Fibroblast of lung (primary cell): ENCODE measurements around the gene KCTD10. TPM values are rescaled to one million over a fixed set of nuclear protein-coding genes. Genes with fewer than 3 reads are reported as not detected.

Experiments used
- DNase-seq, 2 donors: peaks; one replicate each; pipeline versions ENCODE4 v3.0.0 to v3.0.0-alpha.2; 2010; ENCODE audit warnings: low read depth in 2 of 2
- H2AFZ ChIP-seq: 2 replicates; pipeline ENCODE4 v1.5.1; 2012; ENCODE audit warnings: low read length, control low read depth, inconsistent platforms
- H3K27ac ChIP-seq: 2 replicates; pipeline ENCODE4 v1.5.1; 2011; ENCODE audit warnings: low read length, control low read depth; ENCODE audit not compliant: insufficient read depth
- H3K27me3 ChIP-seq: 2 replicates; pipeline ENCODE4 v1.5.1; 2011; ENCODE audit warnings: mild to moderate bottlenecking, low read length; ENCODE audit not compliant: control insufficient read depth, insufficient read depth
- H3K36me3 ChIP-seq: 2 replicates; pipeline ENCODE4 v1.5.1; 2011; ENCODE audit warnings: low read length; ENCODE audit not compliant: control insufficient read depth, insufficient read depth
- H3K4me1 ChIP-seq: 2 replicates; pipeline ENCODE4 v1.5.1; 2011; ENCODE audit warnings: low read length; ENCODE audit not compliant: control insufficient read depth, insufficient read depth; ENCODE audit errors: extremely low read depth
- H3K4me2 ChIP-seq: 2 replicates; pipeline ENCODE4 v1.5.1; 2011; ENCODE audit warnings: low read length, control low read depth; ENCODE audit not compliant: insufficient read depth; ENCODE audit errors: extremely low read depth
- H3K4me3 ChIP-seq, 4 experiments: fragments of 200-600 bp in 1 of 4; sonication (generic) in 1 of 4; replicated peaks in 1 of 4; 2 replicates each; pipeline ENCODE4 v1.5.1; 2011 to 2016; ENCODE audit warnings: low read length in 4 of 4, low read depth in 3 of 4, mild to moderate bottlenecking in 3 of 4, control low read depth in 2 of 4, inconsistent platforms in 1 of 4, mixed read lengths in 1 of 4; ENCODE audit not compliant: insufficient read depth in 1 of 4; ENCODE audit errors: control extremely low read depth in 1 of 4
- H3K79me2 ChIP-seq: 2 replicates; pipeline ENCODE4 v1.5.1; 2012; ENCODE audit warnings: mild to moderate bottlenecking, low read length, inconsistent platforms; ENCODE audit not compliant: control insufficient read depth, insufficient read depth
- H3K9ac ChIP-seq: 2 replicates; pipeline ENCODE4 v1.5.1; 2011; ENCODE audit warnings: mild to moderate bottlenecking, low read length, control low read depth; ENCODE audit not compliant: insufficient read depth
- H3K9me3 ChIP-seq: 2 replicates; pipeline ENCODE4 v1.5.1; 2012; ENCODE audit warnings: low read depth, low read length; ENCODE audit not compliant: control insufficient read depth, insufficient read depth
- H4K20me1 ChIP-seq: 2 replicates; pipeline ENCODE4 v1.5.1; 2011; ENCODE audit warnings: low read length; ENCODE audit not compliant: control insufficient read depth, insufficient read depth; ENCODE audit errors: extremely low read depth
- CTCF ChIP-seq, 2 donors: IDR thresholded peaks in 1 of 2; conservative IDR thresholded peaks in 1 of 2; 1 replicate in 1 of 2; 2 replicates in 1 of 2; pipeline ENCODE4 v1.5.1; 2011 to 2012; ENCODE audit warnings: low read length in 2 of 2, control low read depth in 1 of 2, inconsistent platforms in 1 of 2, low read depth in 1 of 2, mild to moderate bottlenecking in 1 of 2
- EZH2 ChIP-seq: IDR thresholded peaks from 2 replicates; pipeline ENCODE4 v1.5.1; 2012; ENCODE audit warnings: low read length, control low read depth, mild to moderate bottlenecking; ENCODE audit errors: missing control alignments
- polyA plus RNA-seq, 2 donors: library from polyadenylated mRNA; depleted of rRNA in 1 of 2; stranded (reverse) in 1 of 2; unstranded in 1 of 2; fragments of >200 nt; gene quantifications; 2 replicates each; pipeline ENCODE4 v1.2.1, GENCODE V29; 2011 to 2012; ENCODE audit warnings: missing spikeins in 1 of 2
- total RNA-seq: library from RNA; depleted of rRNA; stranded (reverse); fragments of >200 nt; gene quantifications from 2 replicates; pipeline ENCODE4 v1.2.1, GENCODE V29; 2014

Gene KCTD10
- total and polyA plus RNA-seq, 2 donors (not counting 1 experiment from before 2014, with no cell fraction given), result 106 to 190 TPM

GRCh38 chr12:109517619-109518018, 40.5 kb upstream of the KCTD10 start:
- DNase-seq, result no peak
- Histone ChIP-seq H3K9me3 (no peaks in the 10 kb centered on the region), H3K4me1 (peaks cover 7% of the 10 kb centered on the region), H3K36me3 (peaks cover 21% of the 10 kb centered on the region), H4K20me1 (no peaks in the 10 kb centered on the region), H3K79me2 (no peaks in the 10 kb centered on the region), H3K4me3 (no peak overlapping the region), H2AFZ (no peak overlapping the region), H3K27ac (no peak overlapping the region), H3K9ac (no peak overlapping the region), H3K4me2 (no peak overlapping the region), H3K27me3 (no peaks in the 10 kb centered on the region)
- TF ChIP-seq CTCF (conservative IDR thresholded peaks at IDR 0.05 in 1 of 2, IDR thresholded peaks at IDR 0.05 in 1 of 2; ENCODE audit: low read depth in 1 of 2, low read length in 2 of 2), result no peak
- no peak for TF ChIP-seq EZH2

- TF ChIP-seq CTCF (conservative IDR thresholded peaks at IDR 0.05 in 1 of 2, IDR thresholded peaks at IDR 0.05 in 1 of 2; ENCODE audit: low read depth in 1 of 2, low read length in 2 of 2) (no peak), EZH2 (no peak)
- H3K36me3 ChIP-seq, result peaks cover 21% of the 10 kb centered on the region
- H3K9ac ChIP-seq, result no peak overlapping the region
- no peaks in the 10 kb centered on the region for H3K27me3 ChIP-seq
- no peak overlapping the region for H3K4me2 ChIP-seq
- no peak overlapping the region for H3K4me3 ChIP-seq
- H3K4me1 ChIP-seq, result peaks cover 2% of the 10 kb centered on the region
- H3K27ac ChIP-seq, result no peak overlapping the region
- no peaks in the 10 kb centered on the region for H3K9me3 ChIP-seq
- no peak overlapping the region for H2AFZ ChIP-seq
- no peak for DNase-seq
- no peaks in the 10 kb centered on the region for H3K79me2 ChIP-seq
- no peaks in the 10 kb centered on the region for H4K20me1 ChIP-seq
These were observed 36.9 kb upstream of the KCTD10 start for GRCh38 chr12:109513977-109514376.

- Histone ChIP-seq H3K27ac (no peak overlapping the region), H4K20me1 (no peaks in the 10 kb centered on the region), H3K4me1 (no peaks in the 10 kb centered on the region), H2AFZ (no peak overlapping the region), H3K79me2 (no peaks in the 10 kb centered on the region), H3K9me3 (no peaks in the 10 kb centered on the region), H3K27me3 (no peaks in the 10 kb centered on the region), H3K9ac (no peak overlapping the region), H3K4me2 (no peak overlapping the region), H3K4me3 (no peak overlapping the region), H3K36me3 (peaks cover 21% of the 10 kb centered on the region)
- TF ChIP-seq EZH2 (no peak), CTCF (conservative IDR thresholded peaks at IDR 0.05 in 1 of 2, IDR thresholded peaks at IDR 0.05 in 1 of 2; ENCODE audit: low read depth in 1 of 2, low read length in 2 of 2) (no peak)
- peak in 1 of 2 donors; percentile 7 for DNase-seq
These were observed 36.0 kb upstream of the KCTD10 start for GRCh38 chr12:109513051-109513450.
